Heart right ventricle (tissue), 16 donors: Measurements from ENCODE around the gene MALAT1. TPM values are rescaled to one million over a fixed set of nuclear protein-coding genes. Genes with fewer than 3 reads are reported as not detected.

Experiments used
- ATAC-seq, 8 donors: fragments of 200-7000 bp; cut with Tn5 transposase; one replicate each; pipeline ENCODE4 v1.9.1; 2020; ENCODE audit warnings: mild to moderate bottlenecking in 8 of 8, moderate library complexity in 8 of 8, moderate number of reproducible peaks in 1 of 8
- DNase-seq, 2 donors: peaks; one replicate each; pipeline ENCODE4 v3.0.0-alpha.2; 2020
- H3K27ac ChIP-seq, 10 donors: fragments of 200-600 bp; sonication (generic) in 2 of 10; one replicate each; pipeline versions ENCODE4 v1.5.0 to v1.8.0; 2020 to 2022; ENCODE audit warnings: mild to moderate bottlenecking in 3 of 10
- H3K27me3 ChIP-seq, 7 donors: fragments of 200-600 bp; one replicate each; pipeline ENCODE4 v1.8.0; 2021 to 2022; ENCODE audit warnings: mild to moderate bottlenecking in 2 of 7
- H3K36me3 ChIP-seq, 9 donors: fragments of 200-600 bp; sonication (generic) in 1 of 9; one replicate each; pipeline versions ENCODE4 v1.5.0 to v1.8.0; 2020 to 2022; ENCODE audit warnings: mild to moderate bottlenecking in 2 of 9
- H3K4me1 ChIP-seq, 9 donors: fragments of 200-600 bp; sonication (generic) in 1 of 9; one replicate each; pipeline versions ENCODE4 v1.5.0 to v1.8.0; 2020 to 2022; ENCODE audit warnings: mild to moderate bottlenecking in 4 of 9
- H3K4me3 ChIP-seq, 10 donors: fragments of 200-600 bp; sonication (generic) in 2 of 10; one replicate each; pipeline versions ENCODE4 v1.5.0 to v1.8.0; 2020 to 2022; ENCODE audit warnings: mild to moderate bottlenecking in 7 of 10, moderate library complexity in 2 of 10
- H3K9me3 ChIP-seq, 11 donors: fragments of 200-600 bp in 10 of 11; sonication (generic) in 2 of 11; one replicate each; pipeline versions ENCODE4 v1.5.0 to v1.8.0; 2013 to 2022; ENCODE audit warnings: mild to moderate bottlenecking in 2 of 11, control low read depth in 1 of 11, moderate library complexity in 1 of 11
- CTCF ChIP-seq, 9 donors: fragments of 200-600 bp; sonication (generic) in 2 of 9; IDR thresholded peaks; one replicate each; pipeline versions ENCODE4 v1.5.0 to v1.8.0; 2021 to 2022; ENCODE audit warnings: antibody characterized with exemption in 9 of 9, mild to moderate bottlenecking in 5 of 9, moderate library complexity in 1 of 9
- WGBS, 2 donors: extraction: QIAGEN DNeasy Blood & Tissue Kit; methylation state at CpG; one replicate each; pipeline ENCODE4 v1.1.7; 2013; ENCODE audit warnings: inconsistent platforms in 1 of 2; 5-methylcytosine and 5-hydroxymethylcytosine counted together
- intact Hi-C, 10 donors: fragments of 100-400 bp; cut with DNase I; formaldehyde crosslinking; loops; one replicate each; pipeline versions ENCODE4 v1.11.1 to v1.14.2; 2022
- polyA plus RNA-seq, 2 donors: library from polyadenylated mRNA; stranded (reverse); fragments of 200-250 nt; gene quantifications; one replicate each; pipeline ENCODE4 v1.2.3, GENCODE V29; 2013
- total RNA-seq, 10 donors: library from RNA; stranded (reverse); fragmentation: NEBNext Ultra II Directional in 3 of 10; extraction: Animal tissue kit (Norgen Biotek cat#: 25700) in 3 of 10; gene quantifications; one replicate each; pipeline versions ENCODE4 v1.2.1 to v1.2.4, GENCODE V29; 2021 to 2023
- donor health status: Arrhythmogenic right ventricular cardiomyopathy.
- donor health status: ischemic (EF 13 %, LVEDD 7.1; RV severe dilation, severe dysfunction).
- donor health status: healthy with polysubstance abuse.
- donor health status: DM: no; HTN: yes; CAD: no.
- donor health status: DM: no; HTN: no; CAD: no.
- donor health status: ischemic (EF 25% LVEDD 6.9; RV normal size, moderate dysfunction).
- donor health status: ischemic (EF 25% LVEDD 5.7; RV mildly dilated, moderate dysfunction).
- donor health status: healthy.
- donor health status: DM: yes; HTN: yes; CAD: no.
- donor health status: Ischemic cardiomyopathy.
- donor health status: ischemic (EF 35%, LVEDD 5.7; RV mildly dilated, moderate dysfunction).
- donor health status: nonischemic (EF 11% LVEDD 7.7; RV severe dilation, severe dysfunction).
- donor health status: DM: yes; HTN: yes; CAD: no.
- donor health status: PGD.
- donor health status: ischemic (EF 29% LVEDD 5.4; RV normal size, mild dysfunction).
- donor health status: nonischemic (EF 23%, LVEDD 6.1; RV moderate dilation, normal function).

Gene MALAT1
- total and polyA plus RNA-seq, 12 donors: 205 to 8,462 (median 5,956) TPM

- H3K9me3 ChIP-seq: no peaks in the 10 kb centered on the region
- H3K4me1 ChIP-seq: peaks cover 2 to 20% (median 6%) of the 10 kb centered on the region in 9 donors
- DNase-seq: peak; percentile 54 to 84
- no peaks in the 10 kb centered on the region for H3K27me3 ChIP-seq
- 50 to 55% methylated on average over 49 to 60 of the region's 64 CpGs for WGBS, 2 donors
- intact Hi-C loops: no loop called here
- peaks cover 0 to 95% (median 3%) of the 10 kb centered on the region in 9 donors for H3K36me3 ChIP-seq
- peak overlapping the region in 1 of 10 donors; percentile 62 for H3K27ac ChIP-seq
- peak; percentile 42 to 77 (median 60) for ATAC-seq
- no peak for TF ChIP-seq CTCF (IDR thresholded peaks at IDR 0.05)
- H3K4me3 ChIP-seq: peak overlapping the region in 2 of 10 donors; percentile 29 to 53
These were observed 47.5 kb downstream of the MALAT1 start for GRCh38 chr11:65546217-65546958.

- no peak for DNase-seq
- no peak for ATAC-seq
- no peak for TF ChIP-seq CTCF (IDR thresholded peaks at IDR 0.05)
- intact Hi-C loops: no loop called here
- Histone ChIP-seq H3K9me3 (no peaks in the 10 kb centered on the region), H3K4me1 (peaks cover 0 to 21% (median 0%) of the 10 kb centered on the region in 9 donors), H3K36me3 (peaks cover 0 to 100% (median 5%) of the 10 kb centered on the region in 9 donors), H3K4me3 (no peak overlapping the region), H3K27ac (no peak overlapping the region), H3K27me3 (no peaks in the 10 kb centered on the region)
- WGBS, 2 donors: 79 to 84% methylated on average over 50 to 52 of the region's 52 CpGs
These were observed 48.7 kb downstream of the MALAT1 start for GRCh38 chr11:65547446-65548125.

GRCh38 chr11:65548395-65548794, 49.5 kb downstream of the MALAT1 start:
- H3K9me3 ChIP-seq: no peaks in the 10 kb centered on the region
- no peak overlapping the region for H3K4me3 ChIP-seq
- DNase-seq (no peak), ATAC-seq (no peak)
- H3K27ac ChIP-seq: no peak overlapping the region
- 92 to 95% methylated on average over 3 of the region's 3 CpGs for WGBS, 2 donors
- H3K27me3 ChIP-seq: no peaks in the 10 kb centered on the region
- H3K4me1 ChIP-seq: peaks cover 0 to 25% (median 0%) of the 10 kb centered on the region in 9 donors
- TF ChIP-seq CTCF (IDR thresholded peaks at IDR 0.05): no peak
- H3K36me3 ChIP-seq: peaks cover 0 to 100% (median 5%) of the 10 kb centered on the region in 9 donors
- intact Hi-C loops: no loop called here

- TF ChIP-seq CTCF (IDR thresholded peaks at IDR 0.05): no peak
- no peaks in the 10 kb centered on the region for H3K27me3 ChIP-seq
- H3K9me3 ChIP-seq: no peaks in the 10 kb centered on the region
- no peak for DNase-seq
- 95 to 99% methylated on average over 3 of the region's 3 CpGs for WGBS, 2 donors
- H3K4me1 ChIP-seq: peaks cover 0 to 28% (median 0%) of the 10 kb centered on the region in 9 donors
- peaks cover 0 to 100% (median 5%) of the 10 kb centered on the region in 9 donors for H3K36me3 ChIP-seq
- no peak overlapping the region for H3K27ac ChIP-seq
- H3K4me3 ChIP-seq: no peak overlapping the region
- no peak for ATAC-seq
- intact Hi-C loops: no loop called here
These were observed 50.3 kb downstream of the MALAT1 start for GRCh38 chr11:65549096-65549495.
